Transverse colon (tissue), 4 donors: ENCODE results near the gene WDR19. TPM values are rescaled to one million over a fixed set of nuclear protein-coding genes. Genes with fewer than 3 reads are reported as not detected.
"Not testable (repeated sequence)": the region's sequence is repeated elsewhere in the genome, so short reads cannot be mapped to it uniquely, and the experiment has no call there.

Experiments
- DNase-seq: peaks from one replicate; pipeline ENCODE4 v3.0.0-alpha.2; 2019
- H3K27ac ChIP-seq, 4 donors: fragments of 200-600 bp; sonication (generic); 2 replicates each; pipeline ENCODE4 v1.5.1; 2016 to 2018; ENCODE audit warnings: inconsistent platforms in 4 of 4
- H3K27me3 ChIP-seq: fragments of 200-600 bp; sonication (generic); 2 replicates; pipeline ENCODE4 v1.5.1; 2017; ENCODE audit warnings: inconsistent platforms
- H3K36me3 ChIP-seq, 4 donors: fragments of 200-600 bp; sonication (generic); 2 replicates each; pipeline ENCODE4 v1.5.1; 2017 to 2019; ENCODE audit warnings: inconsistent platforms in 4 of 4
- H3K4me1 ChIP-seq, 4 donors: fragments of 200-600 bp; sonication (generic); 2 replicates each; pipeline ENCODE4 v1.5.1; 2017 to 2020; ENCODE audit warnings: inconsistent platforms in 4 of 4
- H3K4me3 ChIP-seq, 4 donors: fragments of 200-600 bp; sonication (generic); 1 replicate in 1 of 4; 2 replicates in 3 of 4; pipeline versions ENCODE4 v1.5.1 to v1.6.1; 2017 to 2019; ENCODE audit warnings: inconsistent platforms in 4 of 4
- H3K9me3 ChIP-seq, 2 donors: fragments of 200-600 bp; sonication (generic); 2 replicates each; pipeline ENCODE4 v1.5.1; 2017 to 2019; ENCODE audit warnings: inconsistent platforms in 2 of 2
- EP300 ChIP-seq: sonication (generic); formaldehyde crosslinking; IDR thresholded peaks from one replicate; pipeline ENCODE4 v1.6.1; 2017; ENCODE audit warnings: antibody characterized with exemption, low read depth
- POLR2A ChIP-seq: fragments of 450-650 bp; IDR thresholded peaks from one replicate; pipeline ENCODE4 v1.6.1; 2016; ENCODE audit warnings: antibody characterized with exemption, mild to moderate bottlenecking, moderate library complexity
- POLR2AphosphoS5 ChIP-seq, 3 donors: sonication (generic); formaldehyde crosslinking; IDR thresholded peaks; one replicate each; pipeline ENCODE4 v1.6.1; 2016; ENCODE audit warnings: antibody characterized with exemption in 3 of 3
- WGBS, 2 donors: methylation state at CpG; one replicate each; pipeline ENCODE4 v1.1.5; 2018; ENCODE audit warnings: low coverage in 1 of 2; 5-methylcytosine and 5-hydroxymethylcytosine counted together
- in situ Hi-C, 4 donors: fragments of 200-750 bp; cut with MboI; loops; one replicate each; pipeline versions ENCODE4 v1.15.0 to v1.15.1; 2017; ENCODE audit warnings: low sequenced_read_pairs in 3 of 4, low pct_ligation_motif_present in 1 of 4, low pct_unique_long_range_greater_than_20kb in 1 of 4
- intact Hi-C: fragments of 100-400 bp; cut with DNase I; formaldehyde crosslinking; loops from one replicate; pipeline ENCODE4 v1.15.1; 2023; ENCODE audit warnings: low total_unique reads
- total RNA-seq, 4 donors: library from RNA; depleted of rRNA; stranded (reverse); fragments of >200 nt; gene quantifications; one replicate each; pipeline ENCODE4 v1.1.0, GENCODE V29; 2016
- TF ChIP-seq, protein P1 (sequence below), 5 experiments: fragments of 200-600 bp in 3 of 5; fragments of 450-650 bp in 2 of 5; sonication (generic) in 3 of 5; IDR thresholded peaks; 1 replicate in 2 of 5; 2 replicates in 3 of 5; pipeline ENCODE4 v1.5.1; 2016 to 2017; ENCODE audit warnings: antibody characterized with exemption in 5 of 5, inconsistent platforms in 3 of 5, mild to moderate bottlenecking in 2 of 5, moderate library complexity in 1 of 5

The WDR19 gene
- total RNA-seq, 4 donors from 2014 or later: 10.4 to 92.9 (median 36.4) TPM

DNA sequence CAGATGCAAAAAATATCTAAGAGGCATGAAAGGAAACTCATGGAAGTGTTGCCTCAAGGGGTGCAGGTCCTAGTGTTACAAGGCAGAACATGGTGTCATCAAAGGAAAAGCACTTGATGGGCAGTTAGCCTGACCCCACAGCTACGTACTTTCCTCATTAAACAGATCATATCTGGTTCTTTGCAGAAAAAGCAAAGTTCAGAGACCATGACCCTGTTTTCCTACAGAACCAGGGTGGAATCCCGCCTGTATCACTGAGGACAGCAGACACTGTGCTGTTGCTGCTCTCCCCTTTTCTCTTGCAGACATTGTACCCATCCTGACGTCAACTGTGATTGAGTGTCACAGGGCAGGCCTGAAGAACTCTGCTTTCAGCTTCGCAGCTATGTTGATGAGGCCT is 92.2 kb downstream of the WDR19 start:
- no peaks in the 10 kb centered on the region for H3K9me3 ChIP-seq
- 94 to 100% methylated on average over 1 to 4 of the region's 4 CpGs for WGBS, 2 donors
- no peak for DNase-seq
- TF ChIP-seq, protein P1, sequence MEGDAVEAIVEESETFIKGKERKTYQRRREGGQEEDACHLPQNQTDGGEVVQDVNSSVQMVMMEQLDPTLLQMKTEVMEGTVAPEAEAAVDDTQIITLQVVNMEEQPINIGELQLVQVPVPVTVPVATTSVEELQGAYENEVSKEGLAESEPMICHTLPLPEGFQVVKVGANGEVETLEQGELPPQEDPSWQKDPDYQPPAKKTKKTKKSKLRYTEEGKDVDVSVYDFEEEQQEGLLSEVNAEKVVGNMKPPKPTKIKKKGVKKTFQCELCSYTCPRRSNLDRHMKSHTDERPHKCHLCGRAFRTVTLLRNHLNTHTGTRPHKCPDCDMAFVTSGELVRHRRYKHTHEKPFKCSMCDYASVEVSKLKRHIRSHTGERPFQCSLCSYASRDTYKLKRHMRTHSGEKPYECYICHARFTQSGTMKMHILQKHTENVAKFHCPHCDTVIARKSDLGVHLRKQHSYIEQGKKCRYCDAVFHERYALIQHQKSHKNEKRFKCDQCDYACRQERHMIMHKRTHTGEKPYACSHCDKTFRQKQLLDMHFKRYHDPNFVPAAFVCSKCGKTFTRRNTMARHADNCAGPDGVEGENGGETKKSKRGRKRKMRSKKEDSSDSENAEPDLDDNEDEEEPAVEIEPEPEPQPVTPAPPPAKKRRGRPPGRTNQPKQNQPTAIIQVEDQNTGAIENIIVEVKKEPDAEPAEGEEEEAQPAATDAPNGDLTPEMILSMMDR (IDR thresholded peaks at IDR 0.05): no peak
- TF ChIP-seq POLR2AphosphoS5 (IDR thresholded peaks at IDR 0.05): no peak
- no peak for TF ChIP-seq EP300
- no peak for TF ChIP-seq POLR2A
- in situ Hi-C loops (no loop called here), intact Hi-C loops (no loop called here)
- H3K27me3 ChIP-seq: no peaks in the 10 kb centered on the region
- no peak overlapping the region for H3K27ac ChIP-seq
- H3K4me1 ChIP-seq: no peaks in the 10 kb centered on the region
- H3K36me3 ChIP-seq: peaks cover 0 to 11% (median 0%) of the 10 kb centered on the region in 4 donors
- no peak overlapping the region for H3K4me3 ChIP-seq

DNA sequence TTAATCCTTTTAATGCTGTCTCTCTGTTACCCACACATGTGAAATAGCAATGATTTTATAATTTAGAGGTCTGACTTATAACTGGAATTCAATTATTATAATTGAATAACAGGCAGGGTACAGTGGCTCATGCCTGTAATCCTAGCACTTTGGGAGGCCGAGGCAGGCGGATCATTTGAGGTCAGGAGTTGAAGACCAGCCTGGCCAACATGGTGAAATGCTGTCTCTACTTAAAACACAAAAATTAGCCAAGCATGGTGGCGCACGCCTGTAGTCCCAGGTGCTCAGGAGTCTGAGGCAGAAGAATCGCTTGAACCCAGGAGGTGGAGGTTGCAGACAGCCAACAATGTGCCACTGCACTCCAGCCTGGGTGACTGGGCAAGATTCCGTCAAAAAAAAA is 95.3 kb downstream of the WDR19 start:
- DNase-seq, H3K4me1 ChIP-seq, in situ Hi-C loops, intact Hi-C loops, H3K4me3 ChIP-seq, H3K27ac ChIP-seq, H3K27me3 ChIP-seq, H3K9me3 ChIP-seq: not testable (repeated sequence)
- peaks cover 0 to 11% (median under 1%) of the 10 kb centered on the region in 4 donors for H3K36me3 ChIP-seq
- 94 to 100% methylated on average over 2 to 6 of the region's 6 CpGs for WGBS, 2 donors

DNA sequence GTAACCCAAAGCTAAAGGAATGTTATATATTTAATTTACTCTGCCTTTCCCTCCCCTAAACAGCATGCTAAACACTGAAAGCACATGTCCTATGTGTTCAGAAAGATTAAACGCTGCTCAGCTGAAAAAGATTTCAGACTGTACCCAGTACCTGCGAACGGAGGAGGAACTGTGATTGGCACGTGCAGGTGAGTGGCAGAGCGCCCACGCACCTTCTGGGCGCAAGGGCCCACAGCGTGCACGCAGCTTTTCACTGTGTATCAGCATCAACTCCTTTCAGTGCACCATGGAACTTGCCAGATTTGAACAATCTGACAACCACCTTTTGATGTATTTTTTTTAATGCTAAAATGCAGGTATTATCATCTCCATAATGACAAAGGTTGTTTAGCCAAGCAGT is 96.1 kb downstream of the WDR19 start:
- DNase-seq: no peak
- H3K9me3 ChIP-seq: no peaks in the 10 kb centered on the region
- H3K36me3 ChIP-seq: peaks cover 0 to 8% (median 3%) of the 10 kb centered on the region in 4 donors
- in situ Hi-C loops (no loop called here), intact Hi-C loops (no loop called here)
- no peak overlapping the region for H3K4me3 ChIP-seq
- no peaks in the 10 kb centered on the region for H3K4me1 ChIP-seq
- H3K27ac ChIP-seq: no peak overlapping the region
- TF ChIP-seq POLR2AphosphoS5 (IDR thresholded peaks at IDR 0.05) (no peak), EP300 (no peak), POLR2A (no peak)
- TF ChIP-seq, protein P1 (IDR thresholded peaks at IDR 0.05): no peak
- H3K27me3 ChIP-seq: no peaks in the 10 kb centered on the region
- 91 to 93% methylated on average over 9 of the region's 9 CpGs for WGBS, 2 donors

DNA sequence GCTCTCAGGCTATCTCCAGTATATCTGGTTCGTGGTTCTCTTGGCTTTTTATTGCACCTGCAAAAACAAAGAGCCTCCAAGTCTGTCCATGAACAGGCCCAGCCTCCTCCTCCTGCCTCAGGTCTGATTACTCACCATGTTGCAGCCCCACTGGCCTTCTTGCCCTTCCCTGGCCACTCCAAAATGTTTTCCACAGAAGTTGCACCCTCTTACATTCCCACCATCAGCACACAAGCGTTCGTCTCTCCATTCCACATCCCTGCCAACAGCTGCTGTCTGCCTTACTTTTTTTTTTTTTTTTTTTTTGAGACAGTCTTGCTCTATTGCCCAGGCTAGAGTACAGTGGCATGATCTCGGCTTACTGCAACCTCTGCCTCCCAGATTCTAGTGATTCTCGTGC is 97.1 kb downstream of the WDR19 start:
- TF ChIP-seq, protein P1 (IDR thresholded peaks at IDR 0.05): no peak
- TF ChIP-seq EP300 (no peak), POLR2AphosphoS5 (IDR thresholded peaks at IDR 0.05) (no peak), POLR2A (no peak)
- intact Hi-C loops: no loop called here
- DNase-seq: no peak
- Histone ChIP-seq H3K27ac (no peak overlapping the region), H3K27me3 (no peaks in the 10 kb centered on the region), H3K36me3 (peaks cover 0 to 6% (median 3%) of the 10 kb centered on the region in 4 donors), H3K4me1 (no peaks in the 10 kb centered on the region), H3K9me3 (no peaks in the 10 kb centered on the region), H3K4me3 (no peak overlapping the region)
- in situ Hi-C loops: no loop called here
- 84 to 95% methylated on average over 4 to 5 of the region's 5 CpGs for WGBS, 2 donors

DNA sequence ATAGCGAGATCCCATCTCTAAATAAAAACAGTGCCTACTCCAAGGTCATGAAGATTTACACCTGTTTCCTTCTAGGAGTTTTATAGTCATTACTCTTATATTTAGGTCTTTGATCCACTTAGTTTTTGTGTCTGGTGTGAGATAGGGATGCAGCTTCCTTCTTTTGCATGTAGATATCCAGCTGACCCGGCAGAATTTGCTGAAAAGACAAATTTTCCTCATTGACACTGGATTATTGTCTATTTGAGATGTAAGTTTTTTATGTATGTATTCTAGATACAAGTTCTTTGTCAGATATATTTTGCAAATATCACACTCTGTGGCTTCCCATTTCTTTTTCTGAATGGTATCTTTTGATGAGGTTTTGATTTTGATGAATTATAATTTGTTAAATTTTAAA is 98.4 kb downstream of the WDR19 start:
- no peak for DNase-seq
- in situ Hi-C loops (no loop called here), intact Hi-C loops (no loop called here)
- Histone ChIP-seq H3K27ac (no peak overlapping the region), H3K36me3 (peaks cover 0 to 6% (median 0%) of the 10 kb centered on the region in 4 donors), H3K9me3 (no peaks in the 10 kb centered on the region), H3K4me3 (no peak overlapping the region), H3K4me1 (no peaks in the 10 kb centered on the region), H3K27me3 (no peaks in the 10 kb centered on the region)
- WGBS, 2 donors: 100% methylated on average over 1 to 2 of the region's 2 CpGs
- TF ChIP-seq, protein P1 (IDR thresholded peaks at IDR 0.05): no peak
- TF ChIP-seq EP300: no peak
- no peak for TF ChIP-seq POLR2A
- TF ChIP-seq POLR2AphosphoS5 (IDR thresholded peaks at IDR 0.05): no peak
